Measurements from ENCODE around the gene TCAP.

- TF ChIP-seq, protein P1, sequence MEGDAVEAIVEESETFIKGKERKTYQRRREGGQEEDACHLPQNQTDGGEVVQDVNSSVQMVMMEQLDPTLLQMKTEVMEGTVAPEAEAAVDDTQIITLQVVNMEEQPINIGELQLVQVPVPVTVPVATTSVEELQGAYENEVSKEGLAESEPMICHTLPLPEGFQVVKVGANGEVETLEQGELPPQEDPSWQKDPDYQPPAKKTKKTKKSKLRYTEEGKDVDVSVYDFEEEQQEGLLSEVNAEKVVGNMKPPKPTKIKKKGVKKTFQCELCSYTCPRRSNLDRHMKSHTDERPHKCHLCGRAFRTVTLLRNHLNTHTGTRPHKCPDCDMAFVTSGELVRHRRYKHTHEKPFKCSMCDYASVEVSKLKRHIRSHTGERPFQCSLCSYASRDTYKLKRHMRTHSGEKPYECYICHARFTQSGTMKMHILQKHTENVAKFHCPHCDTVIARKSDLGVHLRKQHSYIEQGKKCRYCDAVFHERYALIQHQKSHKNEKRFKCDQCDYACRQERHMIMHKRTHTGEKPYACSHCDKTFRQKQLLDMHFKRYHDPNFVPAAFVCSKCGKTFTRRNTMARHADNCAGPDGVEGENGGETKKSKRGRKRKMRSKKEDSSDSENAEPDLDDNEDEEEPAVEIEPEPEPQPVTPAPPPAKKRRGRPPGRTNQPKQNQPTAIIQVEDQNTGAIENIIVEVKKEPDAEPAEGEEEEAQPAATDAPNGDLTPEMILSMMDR (IDR thresholded peaks at IDR 0.05; ENCODE audit: poor library complexity, severe bottlenecking): no peak
- TF ChIP-seq POLR2AphosphoS5 (IDR thresholded peaks at IDR 0.05): no peak
- TF ChIP-seq SMC3 (conservative IDR thresholded peaks at IDR 0.05; ENCODE audit: poor library complexity): no peak
- no peak for TF ChIP-seq EZH2 (IDR thresholded peaks at IDR 0.05; ENCODE audit: borderline replicate concordance, insufficient read depth, low read length, poor library complexity, severe bottlenecking)
Measured at GRCh38 chr17:39703913-39704312, 38.8 kb downstream of the TCAP start.

Data from neural cell (in vitro differentiated cells).